Ovary (tissue), 9 donors: ENCODE data around the gene CD81. TPM values are rescaled to one million over a fixed set of nuclear protein-coding genes. Genes with fewer than 3 reads are reported as not detected.

Experiments
- DNase-seq, 5 donors: peaks; one replicate each; pipeline ENCODE4 v3.0.0-alpha.2; 2019 to 2020
- H3K27ac ChIP-seq, 2 donors: fragments of 200-600 bp; one replicate each; pipeline versions ENCODE4 v1.5.1 to v1.8.0; 2019 to 2022
- H3K27me3 ChIP-seq: fragments of 200-600 bp; one replicate; pipeline ENCODE4 v1.8.0; 2022
- H3K36me3 ChIP-seq: fragments of 200-600 bp; sonication (generic); one replicate; pipeline ENCODE4 v1.5.1; 2019
- H3K4me1 ChIP-seq: one replicate; pipeline ENCODE4 v1.8.1; 2013; ENCODE audit warnings: mild to moderate bottlenecking, moderate library complexity; ENCODE audit not compliant: insufficient read depth
- H3K4me3 ChIP-seq: fragments of 200-600 bp; sonication (generic); one replicate; pipeline ENCODE4 v1.5.1; 2017
- H3K9me3 ChIP-seq, 2 donors: fragments of 200-600 bp in 1 of 2; sonication (generic) in 1 of 2; one replicate each; pipeline versions ENCODE4 v1.5.1 to v1.8.1; 2013 to 2019; ENCODE audit warnings: mild to moderate bottlenecking in 1 of 2, moderate library complexity in 1 of 2
- EP300 ChIP-seq: sonication (generic); formaldehyde crosslinking; IDR thresholded peaks from one replicate; pipeline ENCODE4 v1.6.1; 2017; ENCODE audit warnings: antibody characterized with exemption
- POLR2A ChIP-seq: fragments of 450-650 bp; IDR thresholded peaks from one replicate; pipeline ENCODE4 v1.6.1; 2017; ENCODE audit warnings: antibody characterized with exemption, mild to moderate bottlenecking, moderate library complexity
- WGBS, 3 donors: extraction: QIAGEN DNeasy Blood & Tissue Kit in 1 of 3; methylation state at CpG; one replicate each; pipeline versions ENCODE4 v1.1.5 to v1.1.7; 2013 to 2017; 5-methylcytosine and 5-hydroxymethylcytosine counted together
- intact Hi-C, 4 donors: fragments of 100-400 bp; cut with DNase I; formaldehyde crosslinking; loops; one replicate each; pipeline versions ENCODE4 v1.11.0 to v1.15.1; 2022 to 2023
- polyA plus RNA-seq, 2 donors: library from polyadenylated mRNA; stranded (reverse); fragments of 200-250 nt in 1 of 2; fragments of 350-450 nt in 1 of 2; fragmentation: Illumina TruSeq in 1 of 2; extraction: RNeasy Lipid Tissue Mini Kit (QIAGEN cat#74804) in 1 of 2; gene quantifications; one replicate each; pipeline ENCODE4 v1.2.3, GENCODE V29; 2013 to 2014
- total RNA-seq, 7 donors: library from RNA; depleted of rRNA in 2 of 7; stranded (reverse); fragments of >200 nt in 2 of 7; fragmentation: NEBNext Ultra II Directional in 3 of 7; extraction: Animal tissue kit (Norgen Biotek cat#: 25700) in 3 of 7; gene quantifications; one replicate each; pipeline versions ENCODE4 v1.1.0 to v1.2.4, GENCODE V29; 2016 to 2023
- TF ChIP-seq, protein P1 (sequence below), 3 donors: fragments of 450-650 bp in 2 of 3; fragments of 200-600 bp in 1 of 3; IDR thresholded peaks; one replicate each; pipeline versions ENCODE4 v1.5.1 to v1.8.0; 2016 to 2022; ENCODE audit warnings: antibody characterized with exemption in 3 of 3, mild to moderate bottlenecking in 1 of 3
- donor health status: DM: no; HTN: no; CAD: no; lungs with moderate emphysema.
- donor health status: DM: no; HTN: no; CAD: no.
- donor health status: Bipolar disorder and iron deficiency.
- donor health status: DM: yes; HTN: yes; CAD: no.
- donor health status: DM: no; HTN: no; CAD: no.
- donor health status: DM: yes; HTN: yes; CAD: no.

CD81 gene
- total and polyA plus RNA-seq, 9 donors = 206 to 723 (median 541) TPM

DNA sequence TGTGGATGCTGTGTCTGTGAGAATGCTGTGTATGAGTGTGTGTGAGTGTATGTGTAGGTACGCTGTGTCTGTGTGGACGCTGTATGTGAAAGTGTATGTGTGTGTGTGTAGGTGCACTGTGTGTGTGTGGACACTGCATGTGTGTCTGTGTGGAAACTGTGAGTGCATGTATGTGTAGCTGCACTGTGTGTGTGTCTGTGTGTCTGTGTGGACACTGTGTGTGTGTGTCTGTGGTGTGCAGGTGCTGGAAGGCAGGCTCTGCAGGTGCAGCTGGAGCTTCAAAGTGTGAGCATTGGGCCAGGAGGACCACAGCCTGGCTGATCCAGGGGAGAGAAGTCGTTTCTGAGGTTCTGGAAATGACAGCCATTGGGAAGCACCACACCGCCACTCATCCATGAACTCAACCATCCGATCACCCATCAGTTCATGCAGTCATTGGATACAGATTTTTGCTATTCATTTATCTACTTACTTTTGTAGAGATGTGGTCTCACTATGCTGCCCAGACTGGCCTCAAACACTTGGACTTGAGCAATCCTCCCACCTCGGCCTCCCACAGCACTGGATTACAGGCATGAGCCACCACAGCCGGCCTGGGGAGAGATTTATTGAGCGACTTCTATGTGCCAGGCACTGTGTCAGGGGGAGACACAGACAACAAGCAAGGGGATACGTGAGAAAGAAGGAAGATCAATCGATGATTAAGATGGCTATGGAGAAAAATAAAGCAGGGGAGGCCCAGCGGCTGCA is 57.6 kb downstream of the CD81 start:
- H3K36me3 ChIP-seq = no peaks in the 10 kb centered on the region
- intact Hi-C loops = no loop called here
- TF ChIP-seq, protein P1, sequence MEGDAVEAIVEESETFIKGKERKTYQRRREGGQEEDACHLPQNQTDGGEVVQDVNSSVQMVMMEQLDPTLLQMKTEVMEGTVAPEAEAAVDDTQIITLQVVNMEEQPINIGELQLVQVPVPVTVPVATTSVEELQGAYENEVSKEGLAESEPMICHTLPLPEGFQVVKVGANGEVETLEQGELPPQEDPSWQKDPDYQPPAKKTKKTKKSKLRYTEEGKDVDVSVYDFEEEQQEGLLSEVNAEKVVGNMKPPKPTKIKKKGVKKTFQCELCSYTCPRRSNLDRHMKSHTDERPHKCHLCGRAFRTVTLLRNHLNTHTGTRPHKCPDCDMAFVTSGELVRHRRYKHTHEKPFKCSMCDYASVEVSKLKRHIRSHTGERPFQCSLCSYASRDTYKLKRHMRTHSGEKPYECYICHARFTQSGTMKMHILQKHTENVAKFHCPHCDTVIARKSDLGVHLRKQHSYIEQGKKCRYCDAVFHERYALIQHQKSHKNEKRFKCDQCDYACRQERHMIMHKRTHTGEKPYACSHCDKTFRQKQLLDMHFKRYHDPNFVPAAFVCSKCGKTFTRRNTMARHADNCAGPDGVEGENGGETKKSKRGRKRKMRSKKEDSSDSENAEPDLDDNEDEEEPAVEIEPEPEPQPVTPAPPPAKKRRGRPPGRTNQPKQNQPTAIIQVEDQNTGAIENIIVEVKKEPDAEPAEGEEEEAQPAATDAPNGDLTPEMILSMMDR (IDR thresholded peaks at IDR 0.05) = no peak
- no peak for TF ChIP-seq EP300
- no peak for TF ChIP-seq POLR2A
- peak in 1 of 5 donors; percentile 1 for DNase-seq
- 73 to 84% (median 74%) methylated on average over 11 of the region's 11 CpGs for WGBS, 3 donors
- no peak overlapping the region for H3K27ac ChIP-seq
- H3K27me3 ChIP-seq = no peaks in the 10 kb centered on the region
- no peaks in the 10 kb centered on the region for H3K4me1 ChIP-seq
- no peak overlapping the region for H3K4me3 ChIP-seq
- H3K9me3 ChIP-seq = no peaks in the 10 kb centered on the region

DNA sequence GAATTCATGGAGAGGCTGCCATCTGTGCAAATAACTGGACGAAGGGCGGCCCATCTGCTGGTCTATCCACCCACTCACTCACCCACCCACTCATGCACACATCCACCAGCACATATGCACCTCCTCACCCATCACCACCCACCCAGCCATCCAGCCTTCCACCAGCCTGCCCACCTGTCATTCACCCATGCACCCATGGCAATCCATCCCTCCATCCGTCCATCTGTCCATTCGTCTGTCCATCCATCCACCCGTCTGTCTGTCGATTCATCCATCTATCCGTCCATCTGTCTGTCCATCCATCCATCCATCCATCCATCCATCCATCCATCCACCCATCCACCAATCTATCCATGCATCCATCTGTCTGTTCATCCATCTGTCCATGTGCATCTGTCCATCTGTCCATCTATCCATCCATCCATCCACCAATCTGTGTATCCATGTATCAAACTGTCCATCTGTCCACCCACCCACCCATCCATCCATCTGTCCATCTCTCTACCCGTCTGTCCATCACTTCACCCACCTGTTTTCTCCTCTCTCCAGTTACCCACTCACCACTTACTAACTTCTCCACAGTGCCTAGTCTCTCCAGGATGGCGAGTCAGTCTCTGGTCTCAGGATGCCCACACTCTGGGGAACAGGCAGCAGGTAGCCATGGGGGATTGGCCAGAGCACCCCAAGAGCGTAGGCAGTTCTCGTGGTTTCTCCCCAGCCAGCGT is 58.3 kb downstream of the CD81 start:
- DNase-seq = peak in 1 of 5 donors; percentile 2
- intact Hi-C loops = no loop called here
- H3K27ac ChIP-seq = no peak overlapping the region
- no peak for TF ChIP-seq EP300
- TF ChIP-seq POLR2A = no peak
- TF ChIP-seq, protein P1 (IDR thresholded peaks at IDR 0.05) = no peak
- no peaks in the 10 kb centered on the region for H3K27me3 ChIP-seq
- no peaks in the 10 kb centered on the region for H3K36me3 ChIP-seq
- no peaks in the 10 kb centered on the region for H3K4me1 ChIP-seq
- no peaks in the 10 kb centered on the region for H3K9me3 ChIP-seq
- 86 to 89% (median 88%) methylated on average over 12 of the region's 12 CpGs for WGBS, 3 donors
- no peak overlapping the region for H3K4me3 ChIP-seq

DNA sequence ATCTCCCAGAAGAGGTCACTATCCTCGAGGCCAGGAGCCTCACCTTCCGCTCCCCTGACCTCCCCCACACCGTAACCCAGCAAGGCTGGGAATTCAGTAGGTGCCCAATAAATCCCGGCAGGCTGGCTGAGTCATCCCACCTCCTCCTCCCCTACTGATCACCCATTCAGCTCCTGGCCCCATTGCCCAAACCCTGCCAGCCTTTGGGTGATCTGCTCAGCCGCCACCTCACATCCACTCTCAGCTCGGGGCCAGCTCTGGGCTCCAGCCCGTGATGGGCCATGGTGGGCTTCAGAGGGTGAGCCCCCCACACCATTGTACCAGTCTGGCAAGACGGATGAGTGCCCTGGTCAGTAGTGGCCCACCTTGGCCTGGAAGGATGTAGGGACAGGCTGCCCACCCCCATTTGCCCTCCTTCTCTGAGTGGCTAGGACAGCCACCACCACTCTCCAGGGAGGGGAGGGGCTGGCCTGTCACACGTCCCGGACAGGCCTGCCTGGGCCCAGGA is 59.0 kb downstream of the CD81 start:
- Histone ChIP-seq H3K9me3 (no peaks in the 10 kb centered on the region), H3K27ac (no peak overlapping the region), H3K27me3 (no peaks in the 10 kb centered on the region), H3K4me1 (no peaks in the 10 kb centered on the region), H3K4me3 (no peak overlapping the region), H3K36me3 (no peaks in the 10 kb centered on the region)
- TF ChIP-seq, protein P1 (IDR thresholded peaks at IDR 0.05) = no peak
- TF ChIP-seq POLR2A (no peak), EP300 (no peak)
- peak in 1 of 5 donors; percentile 5 for DNase-seq
- WGBS, 3 donors = 66 to 75% (median 74%) methylated on average over 10 of the region's 10 CpGs
- intact Hi-C loops = no loop called here

DNA sequence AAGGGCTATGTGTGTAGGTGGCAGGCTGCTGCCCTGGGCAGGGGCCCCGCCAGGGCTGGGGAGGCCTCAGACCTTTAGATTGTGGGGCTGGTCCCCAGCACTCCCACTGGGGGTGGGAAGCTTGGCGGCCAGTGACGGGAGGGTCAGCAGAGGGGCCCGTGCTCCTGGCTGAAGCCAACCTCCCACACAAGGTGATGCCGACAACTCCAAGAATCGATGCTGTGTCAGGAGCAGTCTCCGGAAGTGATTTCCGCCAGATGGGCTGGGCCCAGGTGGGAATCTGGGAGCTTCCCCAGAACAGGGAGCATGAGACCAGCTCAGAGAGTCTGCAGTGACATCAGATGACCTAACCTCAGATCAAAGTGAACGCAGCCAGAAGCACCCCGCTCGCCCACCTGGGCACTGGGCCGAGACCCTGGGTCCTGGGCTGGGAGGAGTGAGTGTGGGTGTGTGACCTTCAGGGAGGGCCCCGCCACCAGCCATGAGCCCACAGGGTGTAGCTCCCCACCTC is 59.5 kb downstream of the CD81 start:
- H3K9me3 ChIP-seq = no peaks in the 10 kb centered on the region
- 56 to 58% (median 57%) methylated on average over 12 to 13 of the region's 13 CpGs for WGBS, 3 donors
- H3K4me1 ChIP-seq = no peaks in the 10 kb centered on the region
- no peak overlapping the region for H3K27ac ChIP-seq
- intact Hi-C loops = no loop called here
- no peaks in the 10 kb centered on the region for H3K36me3 ChIP-seq
- peak in 2 of 5 donors; percentile 6 for DNase-seq
- no peak overlapping the region for H3K4me3 ChIP-seq
- no peaks in the 10 kb centered on the region for H3K27me3 ChIP-seq
- TF ChIP-seq EP300 (no peak), POLR2A (no peak)
